Loucy (cell line): Measurements from ENCODE around the gene OPN1LW.
A peak's percentile ranks its signal among the peaks of the same experiment; 100 is the strongest.
"Not testable (repeated sequence)": the region's sequence is repeated elsewhere in the genome, so short reads cannot be mapped to it uniquely, and the experiment has no call there.

Experiments
- H2AFZ ChIP-seq: fragments of 200-600 bp; sonication (generic); 2 replicates; pipeline ENCODE4 v1.6.0; 2016; ENCODE audit warnings: antibody characterized with exemption, mild to moderate bottlenecking, low read length, moderate library complexity
- H3F3A ChIP-seq: fragments of 200-600 bp; 2 replicates; pipeline ENCODE4 v1.6.0; 2016; ENCODE audit warnings: antibody characterized with exemption, low read depth, mild to moderate bottlenecking
- H3K27me3 ChIP-seq: fragments of 200-600 bp; sonication (generic); 2 replicates; pipeline ENCODE4 v1.6.1; 2014; ENCODE audit warnings: low read length, mild to moderate bottlenecking; ENCODE audit not compliant: insufficient read depth, poor library complexity, severe bottlenecking
- H3K36me3 ChIP-seq: fragments of 200-600 bp; sonication (generic); 2 replicates; pipeline ENCODE4 v1.6.1; 2016; ENCODE audit warnings: low read length; ENCODE audit not compliant: insufficient read depth
- H3K4me1 ChIP-seq: fragments of 200-600 bp; sonication (generic); 2 replicates; pipeline ENCODE4 v1.5.1; 2014; ENCODE audit warnings: low read length, mild to moderate bottlenecking; ENCODE audit not compliant: insufficient read depth, poor library complexity, severe bottlenecking
- H3K4me2 ChIP-seq: fragments of 200-600 bp; sonication (generic); 2 replicates; pipeline ENCODE4 v1.6.0; 2014; ENCODE audit warnings: antibody characterized with exemption, low read length, low read depth, mild to moderate bottlenecking; ENCODE audit not compliant: poor library complexity, severe bottlenecking
- H3K4me3 ChIP-seq: fragments of 200-600 bp; sonication (generic); 2 replicates; pipeline ENCODE4 v1.5.1; 2014; ENCODE audit warnings: low read length, mild to moderate bottlenecking, mixed read lengths; ENCODE audit not compliant: poor library complexity, severe bottlenecking
- H3K79me2 ChIP-seq: fragments of 200-600 bp; sonication (generic); 2 replicates; pipeline ENCODE4 v1.6.1; 2014; ENCODE audit warnings: low read length; ENCODE audit not compliant: insufficient read depth
- H3K9ac ChIP-seq: fragments of 200-600 bp; sonication (generic); 2 replicates; pipeline ENCODE4 v1.6.0; 2014; ENCODE audit warnings: mild to moderate bottlenecking, low read depth, low read length, moderate library complexity; ENCODE audit not compliant: poor library complexity, severe bottlenecking
- H3K9me2 ChIP-seq: fragments of 200-600 bp; sonication (generic); replicated peaks from 2 replicates; pipeline ENCODE4 v1.6.1; 2016; ENCODE audit warnings: low read depth, low read length, mixed read lengths
- H3K9me3 ChIP-seq: fragments of 200-600 bp; sonication (generic); 2 replicates; pipeline ENCODE4 v1.6.1; 2014; ENCODE audit warnings: mild to moderate bottlenecking, antibody characterized with exemption, low read length, low read depth; ENCODE audit not compliant: insufficient read depth
- H4K20me1 ChIP-seq: fragments of 200-600 bp; sonication (generic); 2 replicates; pipeline ENCODE4 v1.6.0; 2014; ENCODE audit warnings: antibody characterized with exemption, low read length, mild to moderate bottlenecking; ENCODE audit not compliant: insufficient read depth, poor library complexity, severe bottlenecking
- EZH2phosphoT487 ChIP-seq: fragments of 200-600 bp; IDR thresholded peaks from 2 replicates; pipeline ENCODE4 v1.6.1; 2018; ENCODE audit warnings: antibody characterized with exemption, mild to moderate bottlenecking, moderate library complexity, borderline replicate concordance
- TF ChIP-seq, protein P1 (sequence below): fragments of 200-600 bp; sonication (generic); conservative IDR thresholded peaks from 2 replicates; pipeline ENCODE4 v1.5.1; 2014; ENCODE audit warnings: mild to moderate bottlenecking, antibody characterized with exemption, low read length

OPN1LW gene

DNA sequence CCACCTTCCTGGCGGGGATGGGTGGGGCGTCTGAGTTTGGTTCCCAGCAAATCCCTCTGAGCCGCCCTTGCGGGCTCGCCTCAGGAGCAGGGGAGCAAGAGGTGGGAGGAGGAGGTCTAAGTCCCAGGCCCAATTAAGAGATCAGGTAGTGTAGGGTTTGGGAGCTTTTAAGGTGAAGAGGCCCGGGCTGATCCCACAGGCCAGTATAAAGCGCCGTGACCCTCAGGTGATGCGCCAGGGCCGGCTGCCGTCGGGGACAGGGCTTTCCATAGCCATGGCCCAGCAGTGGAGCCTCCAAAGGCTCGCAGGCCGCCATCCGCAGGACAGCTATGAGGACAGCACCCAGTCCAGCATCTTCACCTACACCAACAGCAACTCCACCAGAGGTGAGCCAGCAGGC, at the start of gene OPN1LW:
TSS of gene OPN1LW (plus strand) at position 234 of the 400 bp plus-strand sequence. CDS start at position 275, 41 bp downstream.
- H3K4me1 ChIP-seq, H3K27me3 ChIP-seq, H3K9me3 ChIP-seq: not testable (repeated sequence)

DNA sequence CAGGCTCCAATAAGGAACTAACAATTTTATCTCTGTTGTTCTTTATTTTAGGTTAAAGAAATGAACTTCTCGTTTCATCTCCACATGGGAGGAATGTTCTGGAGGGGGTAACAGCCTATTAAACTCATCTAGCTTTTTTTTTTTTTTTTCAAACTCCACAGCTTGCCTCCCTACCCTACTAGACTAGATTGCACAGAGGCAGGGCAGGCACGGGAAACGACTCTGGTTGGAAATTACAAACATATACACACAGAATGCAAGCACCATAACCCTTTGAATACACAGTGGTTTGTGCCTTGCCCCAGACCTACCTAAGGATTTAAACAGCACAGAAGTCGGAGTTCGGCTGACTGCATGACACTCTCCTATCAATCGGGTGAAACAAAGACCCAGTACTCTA, 49.2 kb upstream of the OPN1LW start:
- peak overlapping the region; percentile 91 for H3K4me3 ChIP-seq
- H4K20me1 ChIP-seq, result peaks cover 56% of the 10 kb centered on the region
- H2AFZ ChIP-seq, result no peak overlapping the region
- no peaks in the 10 kb centered on the region for H3F3A ChIP-seq
- H3K4me2 ChIP-seq, result peak overlapping the region; percentile 94
- H3K9me2 ChIP-seq, result no peaks in the 10 kb centered on the region
- H3K79me2 ChIP-seq, result peaks cover 71% of the 10 kb centered on the region
- no peaks in the 10 kb centered on the region for H3K27me3 ChIP-seq
- no peak for TF ChIP-seq EZH2phosphoT487
- TF ChIP-seq, protein P1, sequence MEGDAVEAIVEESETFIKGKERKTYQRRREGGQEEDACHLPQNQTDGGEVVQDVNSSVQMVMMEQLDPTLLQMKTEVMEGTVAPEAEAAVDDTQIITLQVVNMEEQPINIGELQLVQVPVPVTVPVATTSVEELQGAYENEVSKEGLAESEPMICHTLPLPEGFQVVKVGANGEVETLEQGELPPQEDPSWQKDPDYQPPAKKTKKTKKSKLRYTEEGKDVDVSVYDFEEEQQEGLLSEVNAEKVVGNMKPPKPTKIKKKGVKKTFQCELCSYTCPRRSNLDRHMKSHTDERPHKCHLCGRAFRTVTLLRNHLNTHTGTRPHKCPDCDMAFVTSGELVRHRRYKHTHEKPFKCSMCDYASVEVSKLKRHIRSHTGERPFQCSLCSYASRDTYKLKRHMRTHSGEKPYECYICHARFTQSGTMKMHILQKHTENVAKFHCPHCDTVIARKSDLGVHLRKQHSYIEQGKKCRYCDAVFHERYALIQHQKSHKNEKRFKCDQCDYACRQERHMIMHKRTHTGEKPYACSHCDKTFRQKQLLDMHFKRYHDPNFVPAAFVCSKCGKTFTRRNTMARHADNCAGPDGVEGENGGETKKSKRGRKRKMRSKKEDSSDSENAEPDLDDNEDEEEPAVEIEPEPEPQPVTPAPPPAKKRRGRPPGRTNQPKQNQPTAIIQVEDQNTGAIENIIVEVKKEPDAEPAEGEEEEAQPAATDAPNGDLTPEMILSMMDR, result no peak
- peak overlapping the region; percentile 85 for H3K9ac ChIP-seq
- peaks cover 13% of the 10 kb centered on the region; the same call in 1 of the 2 replicates for H3K36me3 ChIP-seq
- H3K9me3 ChIP-seq, result no peaks in the 10 kb centered on the region
- peaks cover 46% of the 10 kb centered on the region for H3K4me1 ChIP-seq

More for the DNA sequence above, at the start of gene OPN1LW:
- not testable (repeated sequence) for H3F3A ChIP-seq, H3K36me3 ChIP-seq, H3K4me2 ChIP-seq, H2AFZ ChIP-seq, H3K9me2 ChIP-seq, H3K79me2 ChIP-seq, H3K4me3 ChIP-seq, H3K9ac ChIP-seq, H4K20me1 ChIP-seq

DNA sequence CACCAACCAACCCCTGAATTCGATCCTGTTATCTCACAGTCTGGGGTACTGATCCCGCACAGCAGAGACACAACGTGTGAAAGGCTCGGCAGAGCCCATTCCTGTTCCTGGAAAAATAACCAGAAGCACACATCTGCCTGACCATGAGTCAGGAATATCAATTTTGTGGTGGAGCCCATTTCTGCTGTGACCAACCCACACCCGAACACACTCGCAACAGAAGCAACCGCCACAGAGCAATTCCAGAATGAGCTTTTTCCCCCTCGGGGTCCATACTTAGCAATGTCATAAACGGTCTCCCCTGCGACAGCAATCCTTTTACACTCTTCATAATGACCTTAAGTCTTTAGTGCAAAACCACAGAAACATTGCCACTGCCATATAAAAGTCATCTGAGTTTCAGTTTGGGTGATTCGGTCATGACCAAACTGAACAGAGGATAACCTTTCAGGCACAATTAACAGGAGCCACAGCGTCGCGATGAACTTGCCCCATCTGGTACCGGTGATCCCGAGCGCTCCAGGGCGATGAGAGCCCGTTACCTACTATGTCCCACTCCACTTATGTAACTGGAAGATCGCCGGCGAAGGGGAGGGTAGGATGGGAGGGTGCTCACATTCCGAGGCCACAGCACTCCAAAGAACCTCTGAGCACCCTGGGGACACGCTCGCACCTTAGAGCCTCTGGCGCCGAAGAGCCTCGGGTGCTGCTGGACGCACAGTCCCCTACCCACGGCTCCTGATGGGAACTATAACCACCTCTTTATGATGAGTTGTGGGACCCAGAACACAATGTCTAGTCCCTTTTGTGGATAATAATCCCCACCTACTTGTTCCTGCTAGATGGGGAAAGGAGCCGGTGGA, 47.7 kb upstream of the OPN1LW start:
- Histone ChIP-seq H4K20me1 (peaks cover 44% of the 10 kb centered on the region), H3F3A (no peaks in the 10 kb centered on the region), H3K4me3 (peak overlapping the region; percentile 91), H3K9me3 (no peaks in the 10 kb centered on the region), H3K9ac (peak overlapping the region; percentile 85), H3K27me3 (no peaks in the 10 kb centered on the region), H3K36me3 (peaks cover 5% of the 10 kb centered on the region; the same call in 1 of the 2 replicates), H3K79me2 (peaks cover 56% of the 10 kb centered on the region), H2AFZ (no peak overlapping the region), H3K9me2 (no peaks in the 10 kb centered on the region), H3K4me1 (peaks cover 38% of the 10 kb centered on the region), H3K4me2 (peak overlapping the region; percentile 94)
- TF ChIP-seq, protein P1, result no peak
- no peak for TF ChIP-seq EZH2phosphoT487
